ENCODE data around the gene TAF5L. TPM values are rescaled to one million over a fixed set of nuclear protein-coding genes. Genes with fewer than 3 reads are reported as not detected.

The TAF5L gene
- total and polyA plus RNA-seq, 4 donors: 7.7 to 24.3 (median 14.8) TPM

DNA sequence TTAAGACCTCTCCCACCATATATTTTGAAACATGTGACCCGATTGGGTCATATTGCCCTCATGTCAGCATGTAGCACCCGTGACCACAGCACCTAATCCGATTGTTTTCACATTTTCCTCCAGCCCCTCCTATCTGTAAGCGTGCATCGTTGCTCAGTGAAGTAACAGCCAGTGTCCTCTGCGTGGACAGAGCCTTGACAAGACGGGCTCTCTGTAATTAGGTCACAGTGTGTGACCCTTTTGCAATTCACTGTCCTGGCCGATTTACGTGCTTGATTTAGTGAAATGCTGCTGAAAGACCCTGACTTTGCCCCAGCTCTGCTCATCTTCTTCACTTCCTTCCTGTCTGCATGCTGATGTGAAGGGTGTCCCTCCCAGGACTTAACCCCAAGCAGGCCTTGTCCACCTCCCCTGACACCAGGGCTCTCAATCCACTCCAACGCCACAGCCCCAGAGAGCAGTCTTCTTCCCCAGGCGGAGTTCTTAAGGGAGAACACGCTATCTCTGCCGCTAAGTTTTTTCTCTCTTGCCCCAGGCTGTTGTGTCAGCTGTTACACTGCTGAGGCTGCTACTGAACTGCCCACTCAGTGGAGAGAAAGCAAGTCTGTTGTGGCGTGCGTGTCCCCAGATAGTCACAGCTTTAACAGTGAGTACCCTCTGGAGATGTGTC is 19.5 kb upstream of the TAF5L start:
- no peak overlapping the region for H3K9ac ChIP-seq (ENCODE audit: insufficient read depth in 1 of 2, low read length in 2 of 2)
- H3K4me3 ChIP-seq: no peak overlapping the region
- DNase-seq (no peak), ATAC-seq (ENCODE audit: insufficient read depth, low FRiP score) (no peak)
- 90 to 95% methylated on average over 15 of the region's 15 CpGs for WGBS, 2 donors
- TF ChIP-seq, protein P1, sequence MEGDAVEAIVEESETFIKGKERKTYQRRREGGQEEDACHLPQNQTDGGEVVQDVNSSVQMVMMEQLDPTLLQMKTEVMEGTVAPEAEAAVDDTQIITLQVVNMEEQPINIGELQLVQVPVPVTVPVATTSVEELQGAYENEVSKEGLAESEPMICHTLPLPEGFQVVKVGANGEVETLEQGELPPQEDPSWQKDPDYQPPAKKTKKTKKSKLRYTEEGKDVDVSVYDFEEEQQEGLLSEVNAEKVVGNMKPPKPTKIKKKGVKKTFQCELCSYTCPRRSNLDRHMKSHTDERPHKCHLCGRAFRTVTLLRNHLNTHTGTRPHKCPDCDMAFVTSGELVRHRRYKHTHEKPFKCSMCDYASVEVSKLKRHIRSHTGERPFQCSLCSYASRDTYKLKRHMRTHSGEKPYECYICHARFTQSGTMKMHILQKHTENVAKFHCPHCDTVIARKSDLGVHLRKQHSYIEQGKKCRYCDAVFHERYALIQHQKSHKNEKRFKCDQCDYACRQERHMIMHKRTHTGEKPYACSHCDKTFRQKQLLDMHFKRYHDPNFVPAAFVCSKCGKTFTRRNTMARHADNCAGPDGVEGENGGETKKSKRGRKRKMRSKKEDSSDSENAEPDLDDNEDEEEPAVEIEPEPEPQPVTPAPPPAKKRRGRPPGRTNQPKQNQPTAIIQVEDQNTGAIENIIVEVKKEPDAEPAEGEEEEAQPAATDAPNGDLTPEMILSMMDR (IDR thresholded peaks at IDR 0.05; ENCODE audit: control extremely low read depth, extremely low read depth): no peak
- no peaks in the 10 kb centered on the region for H3K27me3 ChIP-seq (ENCODE audit: control insufficient read depth in 3 of 3, insufficient read depth in 3 of 3, low read length in 2 of 3)
- H3K9me3 ChIP-seq (ENCODE audit: control insufficient read depth in 4 of 4, insufficient read depth in 3 of 4, low read length in 3 of 4): no peaks in the 10 kb centered on the region
- H3K4me1 ChIP-seq (ENCODE audit: control insufficient read depth in 5 of 5, insufficient read depth in 5 of 5, low read length in 5 of 5): no peaks in the 10 kb centered on the region
- peaks cover 13 to 40% (median 23%) of the 10 kb centered on the region in 4 donors for H3K36me3 ChIP-seq (ENCODE audit: control insufficient read depth in 4 of 4, insufficient read depth in 4 of 4, low read length in 4 of 4)
- no peak overlapping the region for H3K27ac ChIP-seq (ENCODE audit: low read depth in 1 of 2, low read length in 1 of 2)

DNA sequence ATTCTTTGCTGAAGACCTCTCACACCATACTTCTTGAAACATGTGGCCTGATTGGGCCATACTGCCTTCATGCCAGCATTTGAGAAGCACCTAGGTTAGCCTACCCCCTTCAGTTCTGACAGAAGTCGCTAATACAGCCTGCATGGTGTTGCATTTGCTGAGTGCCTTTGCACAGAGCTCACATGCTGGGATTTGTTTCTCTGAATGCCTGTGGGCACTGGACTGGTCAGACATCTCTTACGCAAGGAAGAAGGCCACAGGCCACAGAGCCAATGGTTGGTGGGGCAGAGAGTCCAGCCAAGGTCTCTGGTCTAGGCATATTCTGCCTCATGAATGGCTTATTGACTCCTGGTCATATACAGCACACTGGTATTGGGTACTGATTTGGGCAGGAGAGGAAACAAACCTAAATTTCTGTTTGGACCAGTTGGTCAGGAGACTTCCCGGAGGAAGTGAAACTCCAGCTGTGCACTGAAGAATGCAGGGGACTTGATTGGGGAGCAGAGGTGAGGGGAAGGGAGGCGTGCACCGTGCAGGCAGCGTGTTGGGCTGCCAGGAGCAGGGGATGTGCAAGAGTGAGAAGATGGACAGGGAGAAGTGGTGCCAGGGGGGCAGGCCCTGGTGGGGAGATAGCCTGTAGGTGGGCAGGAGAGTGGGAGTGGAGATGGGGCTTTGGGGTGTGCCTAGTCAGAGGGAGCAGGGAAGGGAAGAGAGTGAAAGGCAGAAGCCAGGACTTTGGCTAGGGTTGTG is 18.2 kb upstream of the TAF5L start:
- Histone ChIP-seq H3K9me3 (ENCODE audit: control insufficient read depth in 4 of 4, insufficient read depth in 3 of 4, low read length in 3 of 4) (no peaks in the 10 kb centered on the region), H3K36me3 (ENCODE audit: control insufficient read depth in 4 of 4, insufficient read depth in 4 of 4, low read length in 4 of 4) (peaks cover 16 to 36% (median 23%) of the 10 kb centered on the region in 4 donors), H3K27ac (ENCODE audit: low read depth in 1 of 2, low read length in 1 of 2) (no peak overlapping the region), H3K4me3 (no peak overlapping the region), H3K9ac (ENCODE audit: insufficient read depth in 1 of 2, low read length in 2 of 2) (no peak overlapping the region), H3K4me1 (ENCODE audit: control insufficient read depth in 5 of 5, insufficient read depth in 5 of 5, low read length in 5 of 5) (no peaks in the 10 kb centered on the region), H3K27me3 (ENCODE audit: control insufficient read depth in 3 of 3, insufficient read depth in 3 of 3, low read length in 2 of 3) (no peaks in the 10 kb centered on the region)
- ATAC-seq (ENCODE audit: insufficient read depth, low FRiP score) (no peak), DNase-seq (no peak)
- TF ChIP-seq, protein P1 (IDR thresholded peaks at IDR 0.05; ENCODE audit: control extremely low read depth, extremely low read depth): no peak
- 84 to 89% methylated on average over 6 of the region's 6 CpGs for WGBS, 2 donors

DNA sequence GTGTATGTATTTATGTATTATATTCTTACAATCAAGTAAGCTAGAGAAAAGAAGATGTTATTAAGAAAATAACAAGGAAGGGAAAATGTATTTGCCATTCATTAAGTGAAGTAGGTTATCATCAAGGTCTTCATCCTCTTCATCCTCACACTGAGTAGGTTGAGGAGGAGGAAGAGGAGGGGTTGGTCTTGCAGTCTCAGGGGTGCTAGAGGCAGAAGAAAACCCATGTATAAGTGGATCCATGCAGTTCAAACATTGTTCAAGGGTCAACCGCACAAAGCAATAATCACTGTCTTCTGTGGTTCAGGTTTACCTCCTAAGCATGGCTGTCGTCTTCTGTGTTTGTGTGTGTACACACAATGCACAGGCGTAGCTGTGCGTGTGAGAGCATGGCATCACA is 17.0 kb upstream of the TAF5L start:
- H3K9me3 ChIP-seq (ENCODE audit: control insufficient read depth in 4 of 4, insufficient read depth in 3 of 4, low read length in 3 of 4): no peaks in the 10 kb centered on the region
- H3K27me3 ChIP-seq (ENCODE audit: control insufficient read depth in 3 of 3, insufficient read depth in 3 of 3, low read length in 2 of 3): no peaks in the 10 kb centered on the region
- no peak overlapping the region for H3K27ac ChIP-seq (ENCODE audit: low read depth in 1 of 2, low read length in 1 of 2)
- no peak overlapping the region for H3K9ac ChIP-seq (ENCODE audit: insufficient read depth in 1 of 2, low read length in 2 of 2)
- no peak for ATAC-seq (ENCODE audit: insufficient read depth, low FRiP score)
- TF ChIP-seq, protein P1 (IDR thresholded peaks at IDR 0.05; ENCODE audit: control extremely low read depth, extremely low read depth): no peak
- no peaks in the 10 kb centered on the region for H3K4me1 ChIP-seq (ENCODE audit: control insufficient read depth in 5 of 5, insufficient read depth in 5 of 5, low read length in 5 of 5)
- H3K36me3 ChIP-seq (ENCODE audit: control insufficient read depth in 4 of 4, insufficient read depth in 4 of 4, low read length in 4 of 4): peaks cover 16 to 32% (median 20%) of the 10 kb centered on the region in 4 donors
- DNase-seq: no peak
- H3K4me3 ChIP-seq: no peak overlapping the region
- WGBS, 2 donors: 97 to 99% methylated on average over 4 of the region's 4 CpGs
